Stimulated activated CD4-positive, alpha-beta T cell treated with anti-CD3 and anti-CD28 coated beads, Interleukin-4, amount 100 ng/mL, for 48 hours (primary cell): ENCODE results near the gene COL1A1.

Experiments
- DNase-seq, 2 donors: peaks; one replicate each; pipeline ENCODE4 v3.0.0-alpha.2; 2020; ENCODE audit warnings: low read depth in 2 of 2

COL1A1 gene

GRCh38 chr17:50201276-50201854 lies at the start of gene COL1A1:
TSS of gene COL1A1 (minus strand) at chr17:50201631. CDS start at chr17:50201513, 118 bp downstream.
- DNase-seq, result no peak

GRCh38 chr17:50248255-50248654 lies 46.8 kb upstream of the COL1A1 start:
- no peak for DNase-seq

- no peak for DNase-seq
Observed at GRCh38 chr17:50244771-50245170, 43.3 kb upstream of the COL1A1 start.

- no peak for DNase-seq
Observed at GRCh38 chr17:50241431-50241830, 40.0 kb upstream of the COL1A1 start.

GRCh38 chr17:50240851-50241250 lies 39.4 kb upstream of the COL1A1 start:
- no peak for DNase-seq

- no peak for DNase-seq
Observed at GRCh38 chr17:50239937-50240336, 38.5 kb upstream of the COL1A1 start.

- DNase-seq, result no peak
Observed at GRCh38 chr17:50238601-50239280, 37.3 kb upstream of the COL1A1 start.

- DNase-seq, result no peak
Observed at GRCh38 chr17:50237901-50238300, 36.5 kb upstream of the COL1A1 start.

- DNase-seq, result no peak
Observed at GRCh38 chr17:50234581-50234980, 33.1 kb upstream of the COL1A1 start.

- no peak for DNase-seq
Observed at GRCh38 chr17:50225701-50226240, 24.3 kb upstream of the COL1A1 start.

- no peak for DNase-seq
Observed at GRCh38 chr17:50222922-50223321, 21.5 kb upstream of the COL1A1 start.

- no peak for DNase-seq
Observed at GRCh38 chr17:50221864-50222545, 20.6 kb upstream of the COL1A1 start.

- no peak for DNase-seq
Observed at GRCh38 chr17:50221266-50221863, 19.9 kb upstream of the COL1A1 start.

GRCh38 chr17:50220811-50221210 lies 19.4 kb upstream of the COL1A1 start:
- no peak for DNase-seq

- DNase-seq, result no peak
Observed at GRCh38 chr17:50219939-50220465, 18.6 kb upstream of the COL1A1 start.

- DNase-seq, result no peak
Observed at GRCh38 chr17:50219342-50219741, 17.9 kb upstream of the COL1A1 start.

- no peak for DNase-seq
Observed at GRCh38 chr17:50218771-50219315, 17.4 kb upstream of the COL1A1 start.

GRCh38 chr17:50218071-50218759 lies 16.8 kb upstream of the COL1A1 start:
- DNase-seq, result no peak

GRCh38 chr17:50217591-50217990 lies 16.2 kb upstream of the COL1A1 start:
- no peak for DNase-seq

GRCh38 chr17:50214976-50215760 lies 13.7 kb upstream of the COL1A1 start:
- DNase-seq, result no peak
